ENCODE results near the gene MAP3K12.
"Not testable (repeated sequence)": the region's sequence is repeated elsewhere in the genome, so short reads cannot be mapped to it uniquely, and the experiment has no call there.

MAP3K12 gene

DNA sequence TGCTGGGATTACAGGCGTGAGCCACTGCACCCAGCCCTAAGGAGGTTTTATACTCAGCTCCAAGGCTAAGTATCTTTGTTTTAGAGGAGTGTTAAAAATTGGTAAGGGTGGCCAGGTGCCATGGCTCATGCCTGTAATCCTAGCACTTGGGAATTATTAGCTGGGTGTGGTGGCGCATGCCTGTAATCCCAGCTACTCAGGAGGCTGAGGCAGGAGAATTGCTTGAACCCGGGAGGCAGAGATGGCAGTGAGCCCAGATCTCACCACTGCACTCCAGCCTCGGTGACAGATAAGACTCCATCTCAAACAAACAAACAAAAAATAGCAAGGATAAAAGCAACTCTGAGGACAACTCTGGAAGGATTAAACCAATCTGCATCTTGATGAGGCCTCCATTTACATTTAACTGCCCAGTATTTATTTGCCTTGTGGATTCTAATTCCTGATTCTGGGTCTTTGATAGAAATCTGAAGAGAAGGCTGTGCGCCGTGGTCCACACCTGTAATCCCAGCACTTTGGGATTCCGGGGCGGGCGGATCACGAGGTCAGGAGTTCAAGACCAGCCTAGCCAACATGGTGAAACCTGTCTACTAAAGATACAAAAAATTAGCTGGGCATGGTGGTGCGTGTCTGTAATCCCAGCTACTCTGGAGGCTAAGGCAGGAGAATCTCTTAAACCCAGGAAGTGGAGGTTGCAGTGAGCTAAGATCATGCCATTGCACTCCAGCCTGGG, 54.5 kb downstream of the MAP3K12 start:
- not testable (repeated sequence) for DNase-seq

DNA sequence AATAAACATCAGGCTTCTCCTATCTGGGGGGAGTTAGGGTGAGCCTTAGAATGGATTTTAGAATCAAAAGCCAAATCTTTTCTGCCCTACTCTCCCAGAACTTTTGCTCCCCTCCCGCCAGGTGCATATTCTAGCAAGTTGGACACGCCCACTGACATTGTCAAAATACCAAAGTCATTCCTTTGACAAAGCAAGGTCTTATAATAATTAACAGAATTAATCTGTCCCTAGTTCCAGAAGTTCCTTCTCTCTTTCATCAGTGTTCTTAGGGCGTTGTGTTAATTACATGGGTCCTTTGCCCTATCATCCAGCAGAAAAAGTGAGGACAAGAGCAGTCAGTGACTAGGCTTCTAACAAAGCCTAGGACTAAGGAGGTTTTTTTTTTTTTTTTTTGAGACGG, 55.3 kb downstream of the MAP3K12 start:
- no peak for DNase-seq

DNA sequence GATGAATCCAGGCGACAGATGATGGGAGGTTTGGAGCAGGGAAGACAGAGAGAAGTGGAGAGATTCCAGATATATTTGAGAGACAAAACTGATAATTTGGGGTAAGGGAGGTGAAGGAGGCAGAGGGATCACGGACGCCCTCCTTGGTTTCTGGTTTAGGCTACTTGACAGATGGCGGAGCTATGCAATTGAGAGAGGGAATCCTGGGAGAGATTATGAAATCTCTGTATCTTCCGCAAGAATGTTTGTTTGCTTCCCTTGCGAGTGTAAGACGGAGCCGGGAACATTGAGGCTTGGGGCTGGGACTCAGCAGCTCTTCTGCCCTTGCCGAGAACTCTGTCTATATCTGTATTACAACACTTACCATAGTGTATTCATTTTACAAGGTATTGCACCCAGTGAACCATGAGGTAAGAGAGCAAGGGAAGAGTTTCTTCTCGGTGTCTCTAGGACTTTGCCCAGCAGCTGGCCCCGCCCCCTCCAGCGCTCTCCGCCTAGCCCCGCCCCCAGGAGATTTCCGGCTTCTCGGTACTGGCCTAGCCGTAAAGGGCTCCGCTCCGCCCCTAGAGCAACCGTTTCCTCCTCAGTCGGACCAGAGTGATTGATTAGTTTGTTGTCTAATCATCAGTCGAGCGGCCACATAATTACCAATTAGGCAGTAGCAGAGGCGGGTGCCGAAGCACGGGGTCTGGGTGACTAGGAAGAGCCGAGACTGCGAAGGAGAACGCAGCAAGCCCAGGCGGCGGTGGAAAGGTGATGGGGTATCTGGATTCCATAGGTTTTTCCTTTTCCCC, 58.0 kb downstream of the MAP3K12 start, which contains the start of gene PRR13:
PRR13 (plus strand) TSS at position 695 of the 794 bp plus-strand sequence. CDS start 981 bp downstream, outside the sequence.
- DNase-seq = peak; percentile 58 to 99 (median 96)

DNA sequence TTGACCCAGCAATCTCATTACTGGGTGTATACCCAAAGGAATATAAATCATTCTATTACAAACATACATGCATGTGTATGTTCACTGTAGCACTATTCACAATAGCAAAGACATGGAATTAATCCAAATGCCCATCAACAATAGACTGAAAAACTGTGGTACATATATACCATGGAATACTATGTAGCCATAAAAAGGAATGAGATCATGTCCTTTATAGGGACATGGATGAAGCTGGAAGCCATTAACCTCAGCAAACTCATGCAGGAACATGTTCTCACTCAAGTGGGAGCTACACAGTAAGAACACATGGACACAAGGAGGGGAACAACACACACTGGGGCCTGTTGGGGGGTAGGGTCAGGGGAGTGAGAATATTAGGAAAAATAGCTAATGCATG, 59.7 kb downstream of the MAP3K12 start:
- not testable (repeated sequence) for DNase-seq

DNA sequence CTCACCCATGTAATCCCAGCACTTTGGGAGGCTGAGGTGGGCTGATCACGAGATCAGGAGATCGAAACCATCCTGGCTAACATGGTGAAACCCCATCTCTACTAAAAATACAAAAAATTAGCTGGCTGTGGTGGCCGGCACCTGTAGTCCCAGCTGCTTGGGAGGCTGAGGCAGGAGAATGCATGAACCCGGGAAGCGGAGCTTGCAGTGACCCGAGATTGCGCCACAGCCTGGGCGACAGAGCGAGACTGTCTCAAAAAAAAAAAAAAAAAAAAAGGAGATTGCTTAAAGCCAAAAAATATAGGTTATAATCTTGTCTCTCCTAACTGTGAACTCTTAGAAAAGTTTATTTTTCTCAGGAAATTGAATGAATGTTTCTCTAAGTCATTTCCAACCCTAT, 63.9 kb downstream of the MAP3K12 start:
- not testable (repeated sequence) for DNase-seq

DNA sequence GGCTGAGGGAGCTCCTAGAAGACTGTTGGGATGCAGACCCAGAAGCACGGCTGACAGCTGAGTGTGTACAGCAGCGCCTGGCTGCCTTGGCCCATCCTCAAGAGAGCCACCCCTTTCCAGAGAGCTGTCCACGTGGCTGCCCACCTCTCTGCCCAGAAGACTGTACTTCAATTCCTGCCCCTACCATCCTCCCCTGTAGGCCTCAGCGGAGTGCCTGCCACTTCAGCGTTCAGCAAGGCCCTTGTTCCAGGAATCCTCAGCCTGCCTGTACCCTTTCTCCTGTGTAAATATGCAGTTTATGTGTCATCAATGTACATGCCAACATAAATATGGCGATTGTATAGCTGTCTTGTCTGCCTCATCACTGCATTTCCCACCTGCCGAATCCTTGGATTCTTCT, 68.1 kb downstream of the MAP3K12 start:
- DNase-seq = no peak

DNA sequence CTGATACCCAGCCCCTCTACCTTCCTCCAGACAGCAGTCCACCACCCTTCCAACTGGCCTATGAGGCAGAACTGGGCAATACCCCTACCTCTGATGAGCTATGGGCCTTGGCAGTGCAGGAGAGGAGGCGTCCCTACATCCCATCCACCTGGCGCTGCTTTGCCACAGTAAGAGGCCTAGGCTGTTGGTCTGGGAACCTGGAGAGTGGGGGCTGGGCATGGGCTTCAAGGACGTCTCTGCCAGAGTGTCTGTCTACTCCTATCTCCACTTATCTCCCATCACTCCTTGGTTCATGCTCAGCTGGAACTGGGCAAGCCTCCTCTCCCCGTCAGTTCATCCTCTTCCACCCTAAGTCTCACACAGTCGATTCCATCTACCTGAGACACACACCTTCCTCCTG, 69.1 kb downstream of the MAP3K12 start:
- DNase-seq = no peak

Measured in anterior cingulate cortex (tissue), 58 donors.